Stimulated activated naive CD8-positive, alpha-beta T cell treated with anti-CD3 and anti-CD28 coated beads, Interleukin-15, Interleukin-2, amounts not matched to agents 100 U/mL and 50 U/mL, for 24 hours (primary cell): Measurements from ENCODE around the gene SLCO1A2.
"Not testable (repeated sequence)": the region's sequence is repeated elsewhere in the genome, so short reads cannot be mapped to it uniquely, and the experiment has no call there.

Source experiments
- ATAC-seq: fragments of 150-1000 bp; cut with Tn5 transposase; one replicate; pipeline ENCODE4 v1.10.0; 2021
- DNase-seq: peaks from one replicate; pipeline ENCODE4 v3.0.0; 2021

The SLCO1A2 gene

GRCh38 chr12:21334771-21335325 is at the start of gene SLCO1A2:
TSS of gene SLCO1A2 (minus strand) at chr12:21334917. CDS start at chr12:21334647, 270 bp downstream.
- ATAC-seq, result no peak
- DNase-seq, result no peak

DNA sequence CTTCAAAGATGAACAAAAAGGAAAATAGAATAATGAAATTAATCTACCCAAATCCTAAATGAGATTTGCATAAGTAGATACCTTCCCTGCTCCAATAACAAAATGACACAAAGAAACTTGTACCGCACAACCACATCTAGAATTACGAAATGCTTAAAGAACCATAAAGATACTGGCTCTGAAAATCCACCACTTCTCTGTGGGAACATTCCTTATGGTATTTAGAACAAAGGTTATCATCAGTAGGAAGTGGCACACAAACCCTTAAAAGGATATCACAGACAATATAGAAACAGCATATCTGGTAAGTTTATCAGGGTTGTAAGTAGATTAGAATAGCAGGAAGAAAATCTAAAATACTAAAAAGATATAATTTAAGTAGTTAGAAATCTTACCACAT is 49.5 kb upstream of the SLCO1A2 start:
- no peak for DNase-seq
- ATAC-seq, result no peak

DNA sequence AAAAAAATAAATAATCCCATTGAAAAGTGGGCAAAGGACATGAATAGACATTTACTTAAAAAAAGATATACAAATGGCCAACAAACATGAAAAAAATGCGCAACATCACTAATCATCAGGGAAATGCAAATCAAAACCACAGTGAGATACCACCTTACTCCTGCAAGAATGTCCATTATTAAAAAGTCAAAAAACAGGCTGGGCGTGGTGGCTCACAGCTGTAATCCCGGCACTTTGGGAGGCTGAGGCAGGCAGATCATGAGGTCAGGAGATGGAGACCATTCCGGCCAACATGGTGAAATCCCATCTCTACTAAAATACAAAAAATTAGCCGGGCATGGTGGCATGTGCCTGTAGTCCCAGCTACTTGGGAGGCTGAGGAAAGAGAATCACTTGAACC is 46.6 kb upstream of the SLCO1A2 start:
- DNase-seq, ATAC-seq: not testable (repeated sequence)

GRCh38 chr12:21379218-21379617 is 44.5 kb upstream of the SLCO1A2 start:
- DNase-seq (no peak), ATAC-seq (no peak)

DNA sequence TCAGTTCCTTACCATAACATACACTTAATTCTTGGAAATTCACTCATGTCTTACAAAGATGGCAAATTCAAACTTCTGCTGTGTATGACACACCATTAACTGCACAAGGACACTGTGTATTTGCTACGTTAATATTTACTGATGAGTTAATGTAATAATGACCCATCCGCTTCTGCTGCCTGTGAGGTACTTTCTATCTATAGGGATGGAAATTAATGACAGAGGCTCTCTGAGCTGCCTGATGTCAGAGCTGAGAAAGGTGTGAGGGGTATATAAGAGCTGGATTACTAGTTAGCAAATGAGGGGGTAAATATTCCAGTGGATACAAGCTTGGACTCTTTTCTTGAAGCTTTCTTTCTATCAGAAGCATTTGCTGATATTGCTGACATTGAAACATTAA is 37.9 kb upstream of the SLCO1A2 start, which contains the start of gene IAPP:
TSS of gene IAPP (plus strand) at position 301 of the 400 bp plus-strand sequence. CDS start 450 bp downstream, outside the sequence.
- DNase-seq (no peak), ATAC-seq (no peak)

GRCh38 chr12:21370845-21371449 is 36.2 kb upstream of the SLCO1A2 start:
- DNase-seq, result no peak
- no peak for ATAC-seq

DNA sequence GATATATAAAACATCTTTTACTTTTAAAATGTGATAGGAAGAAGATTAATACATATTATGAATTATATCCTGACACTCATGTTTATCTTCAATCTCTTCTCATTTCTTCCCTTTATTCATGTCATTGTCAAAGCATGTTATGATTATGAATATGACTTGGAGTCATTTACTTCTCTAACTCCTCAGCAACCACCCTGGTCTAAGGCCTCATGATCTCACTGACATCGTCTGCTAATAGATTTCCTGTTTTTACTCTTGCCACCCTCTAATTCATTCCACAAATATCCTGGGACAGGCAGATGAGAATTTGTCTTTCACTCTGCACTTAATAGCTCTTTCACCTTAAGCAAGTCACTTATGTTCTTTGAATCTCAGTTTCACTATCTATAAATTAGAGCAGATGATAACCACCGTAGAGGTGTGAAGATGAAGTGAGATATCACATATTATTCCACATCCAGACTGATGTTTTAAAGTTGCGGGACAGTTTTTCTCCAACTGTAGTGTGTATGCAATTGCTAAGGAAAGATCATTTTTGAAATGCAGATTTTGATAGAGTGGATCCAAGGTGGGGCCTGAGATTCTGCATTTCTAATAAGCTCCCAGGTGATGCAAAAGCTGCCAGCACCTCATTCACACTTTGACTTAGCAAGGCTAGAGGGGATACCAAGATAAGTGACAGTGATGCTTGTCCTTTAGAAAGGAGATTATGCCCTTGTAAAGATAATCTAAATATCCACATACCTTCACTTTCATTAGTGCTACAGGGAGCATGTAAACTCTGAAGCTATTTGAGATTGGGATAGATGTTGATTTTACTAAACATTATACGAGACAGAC is 34.6 kb upstream of the SLCO1A2 start:
- DNase-seq (no peak), ATAC-seq (no peak)

GRCh38 chr12:21360632-21361031 is 25.9 kb upstream of the SLCO1A2 start:
- not testable (repeated sequence) for DNase-seq, ATAC-seq

- DNase-seq (no peak), ATAC-seq (no peak)
Measured at GRCh38 chr12:21354641-21355040, 19.9 kb upstream of the SLCO1A2 start.

- ATAC-seq (no peak), DNase-seq (no peak)
Measured at GRCh38 chr12:21353948-21354347, 19.2 kb upstream of the SLCO1A2 start.

GRCh38 chr12:21353487-21353886 is 18.8 kb upstream of the SLCO1A2 start:
- ATAC-seq, result no peak
- no peak for DNase-seq

DNA sequence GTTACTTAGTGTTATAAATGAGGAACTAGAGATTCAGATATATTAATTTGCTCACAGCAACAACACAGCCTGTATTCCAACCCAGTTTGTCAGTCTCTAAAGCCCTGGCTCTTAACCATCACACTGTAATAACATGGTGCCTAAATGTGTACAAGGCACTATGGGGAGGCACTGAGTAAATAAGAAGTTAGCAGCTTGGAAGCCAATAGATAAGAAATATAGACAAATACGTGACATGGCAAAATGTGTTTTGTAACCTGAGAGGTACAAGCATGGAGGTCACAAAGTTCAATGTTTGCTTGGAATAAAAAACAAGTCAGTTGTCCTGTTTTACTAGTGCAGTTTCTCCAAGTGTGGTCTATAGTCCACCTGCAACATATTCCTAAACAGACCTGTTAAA is 16.3 kb upstream of the SLCO1A2 start:
- no peak for ATAC-seq
- no peak for DNase-seq

GRCh38 chr12:21346542-21347205 is 12.0 kb upstream of the SLCO1A2 start:
- no peak for ATAC-seq
- no peak for DNase-seq

DNA sequence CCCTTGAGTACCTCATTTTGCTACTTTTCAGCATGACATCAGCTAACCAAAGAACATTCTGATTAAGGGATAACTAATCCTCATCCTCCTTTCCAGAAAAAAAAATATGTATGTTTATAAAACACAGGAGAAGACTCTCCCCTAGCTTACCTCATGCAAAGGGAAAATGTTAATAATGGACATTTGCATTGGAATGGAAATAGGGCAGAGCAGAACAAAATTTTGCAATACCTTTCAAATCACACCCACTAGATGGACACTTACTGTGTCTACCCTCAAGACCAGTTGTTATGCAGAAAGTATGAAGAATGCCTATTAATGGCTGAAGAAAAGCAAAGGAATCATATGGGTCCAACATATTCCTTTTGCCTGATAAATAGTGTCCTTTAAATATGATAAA is 8.9 kb upstream of the SLCO1A2 start:
- ATAC-seq, result no peak
- no peak for DNase-seq

GRCh38 chr12:21341769-21342168 is 7.1 kb upstream of the SLCO1A2 start:
- no peak for ATAC-seq
- no peak for DNase-seq

GRCh38 chr12:21340403-21340802 is 5.7 kb upstream of the SLCO1A2 start:
- ATAC-seq, result peak; percentile 52

DNA sequence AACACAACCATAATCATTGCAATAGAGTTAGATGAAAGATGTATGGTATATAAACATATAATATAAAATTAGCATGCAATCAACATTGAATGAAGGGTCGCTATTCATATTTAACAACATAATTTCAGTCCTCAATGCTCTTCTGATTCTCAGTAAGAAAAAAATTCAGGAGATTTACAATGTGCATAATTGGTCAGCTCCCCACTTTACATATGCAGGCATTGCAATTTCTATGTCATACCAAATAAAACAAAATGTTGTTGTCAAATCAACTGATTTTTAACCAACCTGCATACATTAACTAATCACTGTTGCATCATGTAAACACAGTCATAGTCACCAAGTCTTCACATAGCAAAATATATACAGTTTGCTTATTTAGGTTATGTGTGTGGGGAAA is 5.2 kb upstream of the SLCO1A2 start:
- ATAC-seq, result no peak
- DNase-seq, result no peak

More at GRCh38 chr12:21340403-21340802, 5.7 kb upstream of the SLCO1A2 start:
- peak; percentile 5 for DNase-seq

DNA sequence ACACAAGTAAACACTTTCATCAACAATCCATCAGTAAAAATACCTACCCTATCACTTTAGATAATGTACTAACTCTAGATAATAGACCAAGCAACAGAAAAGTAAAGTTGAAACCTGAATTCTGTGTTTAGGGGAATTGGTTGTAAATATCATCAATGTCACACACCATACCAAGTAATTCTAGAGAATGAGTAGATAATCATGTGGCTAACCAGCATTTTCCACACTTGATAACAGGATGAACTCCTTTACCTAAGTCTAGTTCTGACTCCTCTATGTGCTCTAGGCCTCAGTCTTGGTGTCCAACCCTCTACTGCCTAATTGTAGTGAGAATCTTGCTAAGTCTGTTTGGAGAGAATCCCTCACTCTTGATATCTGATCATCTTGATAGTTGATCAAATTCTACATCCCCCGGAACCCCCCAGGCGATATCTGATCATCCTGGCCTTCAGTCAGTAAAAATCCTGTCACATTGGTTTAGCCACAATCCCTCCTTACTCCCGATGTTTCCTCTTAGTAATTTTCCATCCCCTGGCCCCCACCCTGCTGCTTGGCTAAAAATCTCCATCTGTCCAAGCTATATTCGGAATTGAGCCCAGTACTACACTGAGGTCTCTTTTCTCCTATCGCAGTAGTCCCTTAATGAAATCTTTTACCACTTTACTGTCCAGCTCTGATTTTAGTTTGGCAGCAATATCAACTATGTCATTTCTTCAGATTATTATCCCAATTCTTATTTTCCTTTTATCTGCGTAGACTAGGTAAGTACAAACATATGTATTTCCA is 3.4 kb upstream of the SLCO1A2 start:
- ATAC-seq (peak; percentile 43), DNase-seq (no peak)

DNA sequence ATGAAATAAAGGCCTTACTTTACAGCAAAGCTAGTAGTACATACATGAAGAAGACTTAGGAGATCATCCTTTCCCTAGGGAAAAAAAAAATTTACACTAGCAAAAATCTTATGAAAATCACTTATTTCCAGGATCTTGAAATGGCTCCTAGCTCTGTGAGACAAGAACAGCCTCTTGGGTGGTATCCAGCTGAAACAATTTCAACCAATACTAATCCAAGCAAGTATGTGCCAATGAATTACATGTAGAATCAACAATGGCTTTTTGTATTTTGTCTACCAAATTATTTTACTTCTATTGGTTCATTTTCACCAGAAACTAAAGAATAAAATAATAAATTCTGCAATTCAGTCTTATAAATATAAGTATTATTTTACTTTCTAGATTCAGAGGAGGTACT is 2.7 kb upstream of the SLCO1A2 start:
- DNase-seq, result no peak
- ATAC-seq, result no peak

GRCh38 chr12:21336656-21337055 is 1.9 kb upstream of the SLCO1A2 start:
- no peak for DNase-seq
- ATAC-seq, result no peak

DNA sequence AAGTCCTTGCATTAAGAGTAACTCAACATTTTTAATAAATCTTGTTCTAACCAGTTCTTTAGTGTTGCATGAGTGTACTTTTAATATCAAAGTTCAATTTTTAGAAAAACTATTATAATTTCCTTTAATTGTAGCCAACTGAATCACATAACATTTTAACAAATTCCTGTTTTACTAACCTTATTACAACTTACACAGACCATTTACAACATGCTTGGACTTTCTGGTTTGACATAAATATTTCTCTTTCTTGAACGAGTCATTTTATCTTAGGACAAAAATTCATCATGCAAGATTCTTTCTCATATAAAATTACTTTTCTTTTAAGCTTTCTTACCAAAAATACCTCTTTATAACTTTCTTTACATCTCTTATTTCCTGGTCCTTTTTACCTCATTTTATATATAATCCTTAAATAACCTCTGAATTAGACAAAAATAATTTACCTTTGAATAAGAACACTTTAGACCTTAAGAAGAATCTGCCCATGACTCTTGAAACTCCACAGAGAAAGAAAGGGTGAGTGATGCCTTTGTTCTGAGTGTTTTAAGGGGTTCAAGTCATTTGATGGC is 3.9 kb downstream of the SLCO1A2 start:
- DNase-seq, result no peak
- no peak for ATAC-seq

GRCh38 chr12:21328578-21328977 is 6.1 kb downstream of the SLCO1A2 start:
- no peak for ATAC-seq

More at GRCh38 chr12:21328578-21328977, 6.1 kb downstream of the SLCO1A2 start:
- no peak for DNase-seq
